Lung (tissue), 16 donors: ENCODE measurements around the gene COPA. TPM values are rescaled to one million over a fixed set of nuclear protein-coding genes. Genes with fewer than 3 reads are reported as not detected.
A peak's percentile ranks its signal among the peaks of the same experiment; 100 is the strongest.
"Not testable (repeated sequence)": the region's sequence is repeated elsewhere in the genome, so short reads cannot be mapped to it uniquely, and the experiment has no call there.

Experiments used
- ATAC-seq: fragments of 200-7000 bp; cut with Tn5 transposase; one replicate; pipeline ENCODE4 v1.9.1; 2020; ENCODE audit warnings: moderate number of reproducible peaks; ENCODE audit not compliant: insufficient read depth, low FRiP score
- DNase-seq, 3 donors: peaks; one replicate each; pipeline ENCODE4 v3.0.0-alpha.2; 2013 to 2017
- H3K27ac ChIP-seq, 2 donors: one replicate each; pipeline ENCODE4 v1.5.1; 2013; ENCODE audit warnings: mild to moderate bottlenecking in 2 of 2, moderate library complexity in 2 of 2, control low read depth in 1 of 2, inconsistent platforms in 1 of 2, low read depth in 1 of 2, low read length in 1 of 2
- H3K27me3 ChIP-seq, 3 donors: one replicate each; pipeline ENCODE4 v1.5.1; 2013; ENCODE audit warnings: low read length in 2 of 3; ENCODE audit not compliant: control insufficient read depth in 3 of 3, insufficient read depth in 3 of 3
- H3K36me3 ChIP-seq, 4 donors: one replicate each; pipeline ENCODE4 v1.5.1; 2013; ENCODE audit warnings: low read length in 4 of 4, mild to moderate bottlenecking in 1 of 4, moderate library complexity in 1 of 4; ENCODE audit not compliant: control insufficient read depth in 4 of 4, insufficient read depth in 4 of 4
- H3K4me1 ChIP-seq, 5 donors: one replicate each; pipeline ENCODE4 v1.5.1; 2013; ENCODE audit warnings: low read length in 5 of 5, mild to moderate bottlenecking in 2 of 5, moderate library complexity in 1 of 5; ENCODE audit not compliant: control insufficient read depth in 5 of 5, insufficient read depth in 5 of 5
- H3K4me3 ChIP-seq: one replicate; pipeline ENCODE4 v1.5.1; 2013; ENCODE audit warnings: mild to moderate bottlenecking, control low read depth, moderate library complexity
- H3K9ac ChIP-seq, 2 donors: one replicate each; pipeline ENCODE4 v1.5.1; 2013; ENCODE audit warnings: low read length in 2 of 2, control low read depth in 1 of 2; ENCODE audit not compliant: insufficient read depth in 1 of 2
- H3K9me3 ChIP-seq, 4 donors: one replicate each; pipeline ENCODE4 v1.5.1; 2013; ENCODE audit warnings: low read length in 3 of 4, mild to moderate bottlenecking in 1 of 4, moderate library complexity in 1 of 4; ENCODE audit not compliant: control insufficient read depth in 4 of 4, insufficient read depth in 3 of 4
- CTCF ChIP-seq: IDR thresholded peaks from 2 replicates; pipeline ENCODE4 v1.5.1; 2012; ENCODE audit warnings: mild to moderate bottlenecking; ENCODE audit errors: control extremely low read depth, extremely low read depth
- WGBS, 2 donors: extraction: QIAGEN DNeasy Blood & Tissue Kit; methylation state at CpG; one replicate each; pipeline ENCODE4 v1.1.7; 2013; 5-methylcytosine and 5-hydroxymethylcytosine counted together
- long read RNA-seq, 5 donors: transcript quantifications; one replicate each; lab custom pipeline, GENCODE V29; 2026
- polyA plus RNA-seq, 2 donors: library from polyadenylated mRNA; stranded (reverse); fragments of 200-250 nt; gene quantifications; one replicate each; pipeline ENCODE4 v1.2.1, GENCODE V29; 2013
- total RNA-seq, 2 donors: library from RNA; depleted of rRNA in 1 of 2; stranded (reverse); fragments of >200 nt in 1 of 2; gene quantifications; one replicate each; pipeline ENCODE4 v1.2.1, GENCODE V29; 2014 to 2021
- donor health status: control.
- donor health status: control.
- donor health status: Bipolar disorder and iron deficiency.
- donor health status: healthy.
- donor health status: DM: yes; HTN: yes; CAD: no.

The COPA gene
- 100 to 1,000 TPM; 158 to 159 TPM for total RNA-seq
- 10 to 100 TPM; 64.6 to 91.4 TPM for polyA plus RNA-seq
- long read RNA-seq, donor 1, full-length matches to known transcripts = 17 of 42 reads
- long read RNA-seq, donor 1, partial matches to known transcripts = 25 of 42 reads
- long read RNA-seq, donor 1, other reads (novel, unspliced or antisense) = 0 of 42 reads
- long read RNA-seq, donor 2, partial matches to known transcripts = 11 of 12 reads
- long read RNA-seq, donor 2, other reads (novel, unspliced or antisense) = 0 of 12 reads
- long read RNA-seq, donor 3, full-length matches to known transcripts = 8 of 8 reads
- long read RNA-seq, donor 3, partial matches to known transcripts = 0 of 8 reads
- long read RNA-seq, donor 3, other reads (novel, unspliced or antisense) = 0 of 8 reads
- long read RNA-seq, donor 4, partial matches to known transcripts = 17 of 17 reads
- long read RNA-seq, donor 4, other reads (novel, unspliced or antisense) = 0 of 17 reads
- long read RNA-seq, donor 5, full-length matches to known transcripts = 10 of 116 reads
- long read RNA-seq, donor 5, partial matches to known transcripts = 81 of 116 reads
- long read RNA-seq, donor 5, other reads (novel, unspliced or antisense) = 25 of 116 reads

- Histone ChIP-seq H3K36me3 (peaks cover 7 to 31% (median 15%) of the 10 kb centered on the region in 4 donors), H3K9ac (peak within 1 kb of the TSS; percentile 94), H3K27me3 (no peaks in the 10 kb centered on the region), H3K27ac (peak within 1 kb of the TSS; percentile 75 to 90), H3K4me1 (peaks cover 0 to 25% (median 12%) of the 10 kb centered on the region in 5 donors), H3K4me3 (peak within 1 kb of the TSS; percentile 92), H3K9me3 (no peaks in the 10 kb centered on the region)
- no peak for TF ChIP-seq CTCF
- ATAC-seq = peak; percentile 96
- peak; percentile 95 to 98 (median 97) for DNase-seq
- 0 to 1% methylated on average over 58 of the region's 58 CpGs for WGBS, 2 donors
Observed at GRCh38 chr1:160342953-160343869, at the start of gene COPA, which contains the start of gene NCSTN. TSS of gene COPA (minus strand) at chr1:160343250. CDS start at chr1:160343170, 80 bp downstream. TSS of gene NCSTN (plus strand) at chr1:160343383. CDS start at chr1:160343397, 14 bp downstream.

GRCh38 chr1:160388406-160388805, 45.4 kb upstream of the COPA start:
- H3K27ac ChIP-seq, DNase-seq, H3K4me3 ChIP-seq, H3K4me1 ChIP-seq, H3K9me3 ChIP-seq, H3K9ac ChIP-seq, H3K36me3 ChIP-seq, H3K27me3 ChIP-seq, ATAC-seq: not testable (repeated sequence)
- WGBS, 2 donors = 51 to 85% methylated on average over 3 to 4 of the region's 4 CpGs

GRCh38 chr1:160384812-160385211, 41.8 kb upstream of the COPA start:
- not testable (repeated sequence) for H3K9ac ChIP-seq, ATAC-seq, DNase-seq, H3K9me3 ChIP-seq, H3K36me3 ChIP-seq, H3K27me3 ChIP-seq, H3K27ac ChIP-seq, H3K4me3 ChIP-seq, H3K4me1 ChIP-seq
- WGBS, 2 donors = 93 to 100% methylated on average over 2 of the region's 2 CpGs

- H3K9me3 ChIP-seq = no peaks in the 10 kb centered on the region
- no peak for ATAC-seq
- no peak overlapping the region for H3K27ac ChIP-seq
- DNase-seq = peak in 1 of 3 donors; percentile 22
- no peaks in the 10 kb centered on the region for H3K36me3 ChIP-seq
- TF ChIP-seq CTCF = no peak
- no peak overlapping the region for H3K9ac ChIP-seq
- 72 to 83% methylated on average over 7 of the region's 7 CpGs for WGBS, 2 donors
- peaks cover 0 to 6% (median 0%) of the 10 kb centered on the region in 5 donors for H3K4me1 ChIP-seq
- no peak overlapping the region for H3K4me3 ChIP-seq
- H3K27me3 ChIP-seq = no peaks in the 10 kb centered on the region
Observed at GRCh38 chr1:160377585-160378206, 34.6 kb upstream of the COPA start.
